ENCODE measurements around the gene ACLY.

- TF ChIP-seq POLR2A (IDR thresholded peaks at IDR 0.05), result peak; percentile 34 to 56
- peak in 3 of 4 experiments; percentile 56 to 85 (median 83) for TF ChIP-seq CTCF (IDR thresholded peaks at IDR 0.05)
- TF ChIP-seq POLR2AphosphoS5 (IDR thresholded peaks at IDR 0.05), result peak; percentile 87
Observed at GRCh38 chr17:41930009-41930832, 11.5 kb upstream of the ACLY start, which contains the start of gene ODAD4.
